Endothelial cell of umbilical vein (primary cell): ENCODE data around the gene PEX10. TPM values are rescaled to one million over a fixed set of nuclear protein-coding genes. Genes with fewer than 3 reads are reported as not detected.

Experiments
- BruUV-seq: library from RNA; stranded (reverse); fragments of 400-500 nt; replicated peaks from 2 replicates; lab custom pipeline; 2021; lab: Mats Ljungman, UMichigan
- CTCF ChIA-PET: fragments of 300-600, 350-600 bp; sonication (Branson Sonifier 250); formaldehyde crosslinking; loops from one replicate; lab custom pipeline; 2021; ENCODE audit warnings: antibody characterized with exemption, inconsistent platforms; lab: Charles Lee
- POLR2A ChIA-PET: fragments of 300-600, 350-600 bp; sonication (Branson Sonifier 250); formaldehyde crosslinking; loops from one replicate; lab custom pipeline; 2021; ENCODE audit warnings: antibody characterized with exemption, inconsistent platforms; lab: Charles Lee
- DNase-seq: peaks from one replicate; pipeline ENCODE4 v3.0.0-alpha.2; 2011; ENCODE audit warnings: low read depth, low spot score
- FAIRE-seq: peaks from 2 replicates; lab custom pipeline; 2011; peaks lifted over from hg19 to GRCh38; lab: Jason Lieb, UNC
- H2AFZ ChIP-seq: 2 replicates; pipeline ENCODE4 v1.6.0; 2012; ENCODE audit warnings: low read depth, low read length, control low read depth, inconsistent platforms
- H3K27ac ChIP-seq: 2 replicates; pipeline ENCODE4 v1.5.1; 2011; ENCODE audit warnings: low read depth, mild to moderate bottlenecking, control low read depth, low read length, moderate library complexity; ENCODE audit not compliant: insufficient read depth
- H3K27me3 ChIP-seq, 2 experiments: 2 replicates each; pipeline versions ENCODE4 v1.6.0 to v1.6.1; 2011; ENCODE audit warnings: low read length in 2 of 2, mixed read lengths in 1 of 2; ENCODE audit not compliant: control insufficient read depth in 2 of 2, insufficient read depth in 2 of 2
- H3K36me3 ChIP-seq, 2 experiments: 2 replicates in 1 of 2; 3 replicates in 1 of 2; pipeline ENCODE4 v1.5.1; 2011; ENCODE audit warnings: low read length in 2 of 2, mild to moderate bottlenecking in 1 of 2, moderate library complexity in 1 of 2; ENCODE audit not compliant: control insufficient read depth in 2 of 2, insufficient read depth in 2 of 2; ENCODE audit errors: extremely low read depth in 1 of 2
- H3K4me1 ChIP-seq: 3 replicates; pipeline ENCODE4 v1.5.1; 2011; ENCODE audit warnings: mild to moderate bottlenecking, low read length; ENCODE audit not compliant: control insufficient read depth, insufficient read depth; ENCODE audit errors: extremely low read depth
- H3K4me2 ChIP-seq: 2 replicates; pipeline ENCODE4 v1.6.1; 2011; ENCODE audit warnings: low read length, control low read depth, mixed read lengths; ENCODE audit not compliant: insufficient read depth
- H3K4me3 ChIP-seq, 3 experiments: fragments of 200-600 bp in 1 of 3; sonication (generic), shearing (Covaris generic) in 1 of 3; replicated peaks in 1 of 3; 2 replicates each; pipeline ENCODE4 v1.5.1; 2011 to 2016; ENCODE audit warnings: control low read depth in 3 of 3, low read length in 3 of 3, mild to moderate bottlenecking in 2 of 3, inconsistent platforms in 1 of 3, low read depth in 1 of 3, moderate library complexity in 1 of 3; ENCODE audit not compliant: insufficient read depth in 1 of 3
- H3K79me2 ChIP-seq: 2 replicates; pipeline ENCODE4 v1.6.0; 2012; ENCODE audit warnings: low read length, inconsistent platforms; ENCODE audit not compliant: control insufficient read depth, insufficient read depth
- H3K9ac ChIP-seq: replicated peaks from 2 replicates; pipeline ENCODE3; 2011; ENCODE audit warnings: low read length, control low read depth; ENCODE audit not compliant: insufficient read depth; ENCODE audit errors: extremely low read depth
- H3K9me1 ChIP-seq: replicated peaks from 3 replicates; pipeline ENCODE4 v1.6.0; 2011; ENCODE audit warnings: mild to moderate bottlenecking, low read length; ENCODE audit not compliant: control insufficient read depth, insufficient read depth; ENCODE audit errors: extremely low read depth
- H3K9me3 ChIP-seq: replicated peaks from 2 replicates; pipeline ENCODE4 v1.5.1; 2012; ENCODE audit warnings: low read length, inconsistent platforms; ENCODE audit not compliant: control insufficient read depth, insufficient read depth
- H4K20me1 ChIP-seq: replicated peaks from 2 replicates; pipeline ENCODE3; 2011; ENCODE audit warnings: mild to moderate bottlenecking, low read length; ENCODE audit not compliant: control insufficient read depth, insufficient read depth; ENCODE audit errors: extremely low read depth
- EZH2 ChIP-seq: IDR thresholded peaks from 2 replicates; pipeline ENCODE4 v1.6.1; 2012; ENCODE audit warnings: borderline replicate concordance, low read depth, mild to moderate bottlenecking, moderate library complexity, low read length, inconsistent platforms; ENCODE audit not compliant: severe bottlenecking
- dilution Hi-C: fragments of 300-500 bp; cut with MboI; formaldehyde crosslinking; loops from one replicate; pipeline ENCODE4 v1.15.0; 2019; ENCODE audit warnings: low sequenced_read_pairs; ENCODE audit not compliant: extremely low pct_ligation_motif_present
- intact Hi-C: fragments of 100-400 bp; cut with micrococcal nuclease; formaldehyde crosslinking; loops from one replicate; pipeline ENCODE4 v1.10.0; 2022
- polyA plus RNA-seq, 4 experiments: library from polyadenylated mRNA; depleted of rRNA in 3 of 4; stranded (reverse) in 3 of 4; unstranded in 1 of 4; fragments of >200 nt; gene quantifications; 2 replicates each; pipeline versions ENCODE4 v1.2.1 to v1.2.3, GENCODE V29; 2011 to 2012; ENCODE audit warnings: missing spikeins in 1 of 4
- total RNA-seq: library from RNA; stranded (reverse); gene quantifications from 2 replicates; pipeline ENCODE4 v1.2.3, GENCODE V29; 2021
- TF ChIP-seq, protein P1 (sequence below): IDR thresholded peaks from 2 replicates; pipeline ENCODE4 v1.6.1; 2011; ENCODE audit not compliant: insufficient read depth, insufficient read length

PEX10 gene
- total and polyA plus RNA-seq, 2 donors (not counting 3 experiments of a cell fraction or from before 2014, with no cell fraction given), result 25.1 to 26.7 TPM

DNA sequence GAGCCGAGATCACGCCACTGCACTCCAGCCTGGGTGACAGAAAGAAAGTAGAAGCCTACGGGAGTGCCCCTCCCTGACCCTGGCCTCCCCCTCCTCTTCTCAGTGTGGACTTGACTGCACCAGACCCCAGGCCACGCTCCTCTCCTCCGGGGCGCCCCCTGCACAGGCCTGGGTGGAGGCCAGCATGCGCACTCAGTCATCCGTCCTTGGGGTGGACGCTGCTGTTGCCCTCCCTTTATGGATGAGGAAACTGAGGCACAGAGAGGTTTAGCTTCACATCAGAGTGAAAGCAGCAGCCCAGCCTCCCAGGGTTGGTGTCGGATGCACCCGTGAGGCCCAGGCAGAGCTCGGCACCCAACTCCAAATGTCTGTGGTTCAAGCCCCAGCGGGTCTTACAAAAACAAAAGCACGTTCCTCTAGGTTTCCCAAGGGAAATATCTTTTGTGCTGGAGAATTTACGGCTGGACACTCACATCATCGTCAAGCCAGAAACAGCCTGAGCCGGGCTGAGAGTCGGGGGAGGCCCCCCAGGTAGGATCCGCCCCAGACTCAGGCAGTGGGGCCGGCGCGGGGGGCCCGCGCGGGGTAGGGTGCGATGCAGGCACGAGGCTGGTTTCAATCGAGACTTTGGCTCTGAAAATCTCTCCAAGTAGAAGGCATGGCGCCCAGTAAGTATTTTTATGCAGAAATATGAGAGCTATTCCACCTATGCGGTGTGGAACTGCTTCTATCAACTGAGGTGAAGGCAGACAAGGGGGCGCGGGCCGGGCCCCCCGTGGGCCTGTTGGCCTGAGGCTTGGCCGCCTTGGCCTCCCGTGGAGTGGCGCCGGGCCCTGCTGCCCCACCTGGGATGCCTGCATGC lies 57.6 kb downstream of the PEX10 start:
- H3K9me3 ChIP-seq, result no peaks in the 10 kb centered on the region
- H3K9me1 ChIP-seq, result no peaks in the 10 kb centered on the region
- TF ChIP-seq, protein P1, sequence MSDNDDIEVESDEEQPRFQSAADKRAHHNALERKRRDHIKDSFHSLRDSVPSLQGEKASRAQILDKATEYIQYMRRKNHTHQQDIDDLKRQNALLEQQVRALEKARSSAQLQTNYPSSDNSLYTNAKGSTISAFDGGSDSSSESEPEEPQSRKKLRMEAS, result no peak
- no peak for TF ChIP-seq EZH2
- H2AFZ ChIP-seq, result no peak overlapping the region
- dilution Hi-C loops (no loop called here), intact Hi-C loops (no loop called here)
- no peaks in the 10 kb centered on the region for H4K20me1 ChIP-seq
- H3K79me2 ChIP-seq, result no peaks in the 10 kb centered on the region
- no peaks in the 10 kb centered on the region for H3K4me1 ChIP-seq
- H3K36me3 ChIP-seq, result no peaks in the 10 kb centered on the region
- FAIRE-seq, result no peak
- H3K4me3 ChIP-seq, result no peak overlapping the region
- DNase-seq, result no peak
- CTCF ChIA-PET, result interaction anchor here (0.9 to 1.2 kb wide), 2 partner anchors 27 to 127 kb away, joined by 3 read pairs; partner anchors contain the start of gene SKI
- no peaks in the 10 kb centered on the region for H3K27me3 ChIP-seq
- H3K9ac ChIP-seq, result no peak overlapping the region
- no TSS peak for BruUV-seq
- H3K4me2 ChIP-seq, result no peak overlapping the region
- POLR2A ChIA-PET, result no interaction called here
- no peak overlapping the region for H3K27ac ChIP-seq

Other genes starting within 250 kb of the PEX10 start
- 62.6 and 69.8 TPM in 2 replicates for gene FAAP20, start 217.8 kb downstream of the PEX10 start, total RNA-seq
- gene FAAP20, start 217.8 kb downstream of the PEX10 start, polyA plus RNA-seq, result 31.5 and 57.8 TPM in 2 replicates
- 76.0 and 80.3 TPM in 2 replicates for gene SKI, start 184.2 kb downstream of the PEX10 start, total RNA-seq
- 9.0 and 11.6 TPM in 2 replicates for gene SKI, start 184.2 kb downstream of the PEX10 start, polyA plus RNA-seq
- gene MORN1, start 21.0 kb downstream of the PEX10 start, total RNA-seq, result 6.4 and 6.5 TPM in 2 replicates
- gene MORN1, start 21.0 kb downstream of the PEX10 start, polyA plus RNA-seq, result 3.1 and 4.3 TPM in 2 replicates
- gene RER1, start 20.7 kb downstream of the PEX10 start, total RNA-seq, result 174 and 179 TPM in 2 replicates
- gene RER1, start 20.7 kb downstream of the PEX10 start, polyA plus RNA-seq, result 249 and 292 TPM in 2 replicates
- gene PLCH2, start 63.7 kb upstream of the PEX10 start, total RNA-seq, result 0.31 and 0.32 TPM in 2 replicates
- gene PLCH2, start 63.7 kb upstream of the PEX10 start, polyA plus RNA-seq, result 0.16 and 0.19 TPM in 2 replicates
- 34.0 and 34.7 TPM in 2 replicates for gene PANK4, start 114.0 kb upstream of the PEX10 start, total RNA-seq
- 19.8 and 22.1 TPM in 2 replicates for gene PANK4, start 114.0 kb upstream of the PEX10 start, polyA plus RNA-seq
- gene HES5, start 117.7 kb upstream of the PEX10 start, total RNA-seq, result not detected in 2 replicates
- 0.07 TPM in 1 of 2 replicates, not detected in the other for gene HES5, start 117.7 kb upstream of the PEX10 start, polyA plus RNA-seq
- 36.4 and 40.9 TPM in 2 replicates for gene TNFRSF14, start 143.8 kb upstream of the PEX10 start, total RNA-seq
- gene TNFRSF14, start 143.8 kb upstream of the PEX10 start, polyA plus RNA-seq, result 49.4 and 62.5 TPM in 2 replicates
- gene PRXL2B, start 174.2 kb upstream of the PEX10 start, total RNA-seq, result 55.8 and 56.8 TPM in 2 replicates
- 29.6 and 39.3 TPM in 2 replicates for gene PRXL2B, start 174.2 kb upstream of the PEX10 start, polyA plus RNA-seq
- gene MMEL1, start 220.5 kb upstream of the PEX10 start, total RNA-seq, result 1.1 and 1.6 TPM in 2 replicates
- gene MMEL1, start 220.5 kb upstream of the PEX10 start, polyA plus RNA-seq, result 1.2 and 3.4 TPM in 2 replicates